ENCODE measurements around the gene GIGYF1.

The GIGYF1 gene

GRCh38 chr7:100683659-100684533 lies 10.2 kb downstream of the GIGYF1 start:
- DNase-seq (ENCODE audit: low spot score) = no peak

GRCh38 chr7:100682991-100683658 lies 10.9 kb downstream of the GIGYF1 start:
- no peak for DNase-seq (ENCODE audit: low spot score)

DNA sequence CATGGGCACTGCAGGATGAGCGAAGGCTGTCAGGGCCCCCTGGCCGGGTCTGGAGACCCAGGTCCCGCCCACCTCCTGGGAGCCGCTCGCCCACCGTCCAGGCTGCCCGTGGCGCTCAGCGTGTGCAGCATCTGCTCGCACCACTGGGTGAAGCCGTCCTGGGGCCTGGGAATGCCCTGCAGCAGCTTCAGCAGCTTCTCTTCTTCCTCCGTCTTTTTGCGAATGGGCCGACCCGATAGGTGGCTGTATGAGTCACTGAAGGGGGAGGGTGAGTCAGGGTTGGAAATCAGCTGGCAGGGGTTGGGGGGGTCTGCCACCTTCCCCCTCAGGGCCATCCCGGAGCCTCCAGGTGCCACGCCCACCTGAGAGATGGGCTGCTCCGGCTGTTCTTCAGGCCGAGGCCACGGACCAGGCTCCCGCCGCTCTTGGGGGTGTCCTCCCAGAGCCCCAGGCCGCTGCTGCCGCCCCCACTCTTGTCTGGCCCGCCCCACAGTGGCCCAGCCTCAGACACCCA lies 11.8 kb downstream of the GIGYF1 start:
- DNase-seq (ENCODE audit: low spot score) = no peak

GRCh38 chr7:100681491-100682227 lies 12.4 kb downstream of the GIGYF1 start:
- DNase-seq (ENCODE audit: low spot score) = no peak

DNA sequence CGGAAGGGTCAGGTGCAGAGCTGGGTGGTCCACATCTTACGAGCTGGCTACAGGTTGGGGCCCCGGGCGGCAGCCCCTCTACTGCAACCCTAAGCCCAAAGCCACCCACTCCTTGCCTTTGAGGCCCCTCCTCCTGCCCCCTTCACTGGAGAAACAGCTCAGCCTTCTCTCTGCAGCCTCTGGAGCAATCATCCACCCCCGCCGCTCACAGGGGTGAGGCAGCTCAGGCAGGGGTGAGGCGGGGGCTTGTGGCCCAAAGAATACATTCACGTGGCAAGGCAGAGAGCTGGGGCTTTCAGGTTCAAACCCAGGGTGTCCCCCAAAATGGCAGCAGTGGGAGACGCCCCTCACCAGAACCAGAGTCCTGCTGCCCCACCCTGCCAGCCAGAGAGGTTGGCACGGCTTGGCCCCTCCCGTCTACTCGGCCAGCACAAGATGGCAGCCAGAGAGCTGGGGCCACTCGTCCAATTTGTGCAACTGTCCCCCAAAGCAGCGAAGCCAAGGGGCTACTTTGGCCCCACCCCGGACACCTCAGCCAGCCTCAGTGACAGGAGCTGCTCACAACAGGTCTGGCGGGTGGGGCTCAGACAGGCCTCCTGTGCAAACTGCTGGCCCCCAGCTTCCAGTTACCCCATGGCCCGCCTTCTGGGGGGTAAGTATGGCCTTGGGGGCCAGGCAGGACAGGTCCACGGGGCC lies 13.3 kb downstream of the GIGYF1 start:
- DNase-seq (ENCODE audit: low spot score) = no peak

DNA sequence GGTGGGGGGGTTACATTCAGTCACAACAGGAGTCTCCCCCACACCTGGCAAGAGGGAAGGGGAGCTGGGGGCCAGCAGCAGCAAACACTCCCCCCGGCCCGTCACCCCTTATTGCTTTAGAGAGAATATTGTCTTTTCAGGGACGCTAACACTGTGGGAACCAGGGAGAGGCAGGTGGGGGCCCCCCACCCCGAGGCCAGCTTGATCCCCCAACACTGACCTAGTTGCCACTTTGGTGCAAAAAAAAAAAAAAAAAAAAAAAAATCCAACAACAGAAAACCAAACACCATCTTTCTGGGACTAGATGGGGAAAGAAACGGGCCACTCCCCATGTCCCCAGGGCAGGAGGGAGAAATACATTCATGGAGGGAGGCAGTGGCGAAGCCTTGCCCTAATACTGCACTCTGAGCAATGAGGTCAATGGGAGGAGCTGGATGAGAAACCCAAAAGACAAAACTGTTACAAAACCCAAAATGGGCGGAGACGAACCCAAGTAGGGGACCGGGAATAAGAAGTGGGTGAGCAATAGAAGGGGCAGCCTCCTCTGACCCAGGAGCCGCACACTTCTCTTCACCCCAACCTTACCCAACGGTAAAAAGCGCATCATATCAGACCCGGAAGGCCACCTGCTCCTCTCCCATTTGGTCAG lies 14.0 kb downstream of the GIGYF1 start:
- DNase-seq (ENCODE audit: low spot score) = no peak

GRCh38 chr7:100679129-100679926 lies 14.7 kb downstream of the GIGYF1 start:
- no peak for DNase-seq (ENCODE audit: low spot score)

GRCh38 chr7:100678291-100678984 lies 15.6 kb downstream of the GIGYF1 start:
- DNase-seq (ENCODE audit: low spot score) = no peak

- DNase-seq (ENCODE audit: low spot score) = no peak
Observed at GRCh38 chr7:100677308-100678267, 16.5 kb downstream of the GIGYF1 start.

DNA sequence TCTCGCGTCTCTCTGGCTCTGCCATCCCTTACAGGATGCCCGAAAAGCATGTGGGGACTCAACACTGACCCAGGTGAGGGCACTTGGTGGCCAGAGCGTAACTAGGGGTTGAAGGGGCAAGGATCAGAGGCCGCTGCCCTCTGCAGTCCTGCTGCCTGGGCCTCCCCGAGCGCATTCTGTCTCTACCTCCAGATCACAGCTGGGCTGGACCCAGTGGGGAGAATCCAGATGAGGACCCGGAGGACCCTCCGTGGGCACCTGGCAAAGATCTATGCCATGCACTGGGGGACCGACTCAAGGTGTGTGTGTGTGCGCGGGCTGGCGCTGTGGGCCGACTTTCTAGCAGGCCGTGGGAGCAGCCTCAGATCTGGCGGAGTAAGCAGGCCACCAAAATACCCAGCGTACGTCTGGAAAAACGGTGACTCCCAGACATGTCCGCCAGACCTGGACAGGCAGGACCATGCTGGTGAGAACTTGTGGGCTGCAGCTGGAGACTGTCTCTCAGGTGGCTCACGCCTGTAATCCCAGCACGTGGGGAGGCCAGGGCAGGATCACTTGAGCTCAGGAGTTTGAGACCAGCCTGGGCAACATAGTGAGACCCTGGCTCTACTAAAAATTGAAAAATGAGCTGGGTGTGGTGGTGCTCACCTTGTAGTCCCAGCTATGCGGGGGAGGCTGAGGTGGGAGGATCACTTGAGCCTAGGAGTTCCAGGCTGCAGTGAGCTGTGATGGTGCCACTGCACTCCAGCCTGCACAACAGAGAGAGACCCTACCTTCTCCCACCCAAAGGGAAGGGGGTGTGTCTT lies 17.3 kb downstream of the GIGYF1 start:
- no peak for DNase-seq (ENCODE audit: low spot score)

- DNase-seq (ENCODE audit: low spot score) = peak; percentile 76
Observed at GRCh38 chr7:100675581-100676350, 18.3 kb downstream of the GIGYF1 start.

GRCh38 chr7:100675105-100675451 lies 19.0 kb downstream of the GIGYF1 start:
- peak; percentile 40 for DNase-seq (ENCODE audit: low spot score)

- no peak for DNase-seq (ENCODE audit: low spot score)
Observed at GRCh38 chr7:100674411-100675104, 19.5 kb downstream of the GIGYF1 start.

DNA sequence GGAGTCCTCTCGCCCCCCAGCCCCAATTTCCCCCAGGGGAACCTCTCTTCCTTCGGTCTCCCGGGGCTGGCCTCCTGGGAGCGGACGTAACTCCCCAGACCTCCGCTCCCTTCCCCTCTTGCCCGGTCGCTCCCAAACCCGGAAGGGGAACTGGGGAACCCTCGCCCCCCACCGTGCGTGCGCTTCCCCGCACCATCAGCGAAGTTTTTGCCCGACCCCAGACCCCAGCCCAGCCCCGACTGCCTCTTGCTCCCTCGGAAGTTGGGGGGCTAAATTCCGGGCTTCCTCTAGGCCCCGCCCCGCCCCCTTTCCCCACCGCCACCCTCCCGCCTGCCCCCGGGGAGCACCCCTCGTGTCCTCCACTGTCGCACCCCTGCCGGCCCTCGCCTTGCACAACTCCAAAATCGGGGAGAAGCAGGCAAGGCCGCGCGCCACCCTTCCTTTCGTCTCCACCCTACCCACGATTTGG lies 20.1 kb downstream of the GIGYF1 start:
- DNase-seq (ENCODE audit: low spot score) = peak; percentile 56

DNA sequence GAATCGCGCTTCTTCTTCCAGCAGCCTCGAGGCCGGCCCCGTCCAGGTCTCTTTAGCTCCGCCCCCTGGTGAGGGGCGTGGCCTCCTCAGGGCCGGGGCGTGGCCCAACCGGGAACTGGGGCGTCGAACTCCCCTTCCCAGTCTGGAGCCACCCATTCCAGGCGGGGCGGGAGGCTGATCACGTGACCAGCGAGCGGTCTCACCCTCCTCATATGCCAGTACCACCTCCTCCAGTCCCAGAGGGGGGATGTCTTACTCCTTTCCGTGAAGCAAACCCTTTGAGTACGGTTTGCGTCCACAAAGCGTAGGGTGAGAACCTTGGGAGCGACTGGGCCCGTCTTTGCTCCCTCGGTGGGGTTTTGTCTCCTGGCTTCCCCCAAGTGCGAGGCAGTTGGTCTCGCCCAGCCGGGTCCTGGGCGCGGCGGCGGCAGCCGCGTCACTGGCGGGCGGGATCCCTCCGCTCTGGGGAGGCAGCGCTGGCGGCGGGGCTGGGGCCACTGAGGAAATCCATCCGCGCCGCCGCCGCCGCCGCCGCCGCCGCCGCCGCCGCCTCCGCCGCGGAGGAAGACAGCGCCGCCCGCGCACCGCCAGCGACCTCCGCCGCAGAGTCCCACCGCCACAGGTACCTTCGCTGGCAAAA lies 20.6 kb downstream of the GIGYF1 start, which contains the start of gene GNB2:
TSS of gene GNB2 (plus strand) at position 439 of the 640 bp plus-strand sequence. CDS start 2,526 bp downstream, outside the sequence.
- peak; percentile 100 for DNase-seq (ENCODE audit: low spot score)
